ENCODE data around the gene GJB3. TPM values are rescaled to one million over a fixed set of nuclear protein-coding genes. Genes with fewer than 3 reads are reported as not detected.

Gene GJB3
- total RNA-seq, 1 donor, result not detected

- TF ChIP-seq CTCF (IDR thresholded peaks at IDR 0.05; ENCODE audit: insufficient read depth, low read depth, low read length), result no peak
- H3K4me3 ChIP-seq (ENCODE audit: low read depth, low read length), result no peak overlapping the region
- no peak for DNase-seq (ENCODE audit: low read depth)
Measured at GRCh38 chr1:34825455-34826091, 44.6 kb downstream of the GJB3 start.

GRCh38 chr1:34827341-34827941, 46.4 kb downstream of the GJB3 start:
- H3K4me3 ChIP-seq (ENCODE audit: low read depth, low read length), result no peak overlapping the region
- no peak for DNase-seq (ENCODE audit: low read depth)
- TF ChIP-seq CTCF (IDR thresholded peaks at IDR 0.05; ENCODE audit: insufficient read depth, low read depth, low read length), result no peak

GRCh38 chr1:34828611-34829010, 47.6 kb downstream of the GJB3 start:
- TF ChIP-seq CTCF (IDR thresholded peaks at IDR 0.05; ENCODE audit: insufficient read depth, low read depth, low read length), result no peak
- no peak overlapping the region for H3K4me3 ChIP-seq (ENCODE audit: low read depth, low read length)
- DNase-seq (ENCODE audit: low read depth), result no peak

- no peak for TF ChIP-seq CTCF (IDR thresholded peaks at IDR 0.05; ENCODE audit: insufficient read depth, low read depth, low read length)
- DNase-seq (ENCODE audit: low read depth), result no peak
- H3K4me3 ChIP-seq (ENCODE audit: low read depth, low read length), result no peak overlapping the region
Measured at GRCh38 chr1:34829250-34829649, 48.2 kb downstream of the GJB3 start.

- H3K4me3 ChIP-seq (ENCODE audit: low read depth, low read length), result no peak overlapping the region
- no peak for DNase-seq (ENCODE audit: low read depth)
- TF ChIP-seq CTCF (IDR thresholded peaks at IDR 0.05; ENCODE audit: insufficient read depth, low read depth, low read length), result no peak
Measured at GRCh38 chr1:34831721-34832246, 50.8 kb downstream of the GJB3 start.

- TF ChIP-seq CTCF (IDR thresholded peaks at IDR 0.05; ENCODE audit: insufficient read depth, low read depth, low read length), result no peak
- H3K4me3 ChIP-seq (ENCODE audit: low read depth, low read length), result no peak overlapping the region
- no peak for DNase-seq (ENCODE audit: low read depth)
Measured at GRCh38 chr1:34833711-34834110, 52.7 kb downstream of the GJB3 start.

Other genes with a start within 250 kb of the GJB3 start
- gene GJB5, start 26.2 kb upstream of the GJB3 start, total RNA-seq, result not detected in 2 replicates
- not detected in 2 replicates for gene GJB4, start 21.5 kb upstream of the GJB3 start, total RNA-seq
- not detected in 2 replicates for gene GJA4, start 11.8 kb downstream of the GJB3 start, total RNA-seq
- 23.2 and 24.6 TPM in 2 replicates for gene SMIM12, start 78.5 kb downstream of the GJB3 start, total RNA-seq
- under 0.01 TPM in 2 replicates for gene DLGAP3, start 148.4 kb downstream of the GJB3 start, total RNA-seq
- gene TMEM35B, start 204.1 kb downstream of the GJB3 start, total RNA-seq, result 15.8 and 21.6 TPM in 2 replicates

Data from fibroblast of villous mesenchyme (primary cell).